Liver (tissue), 9 donors: ENCODE data around the gene KIAA0825. TPM values are rescaled to one million over a fixed set of nuclear protein-coding genes. Genes with fewer than 3 reads are reported as not detected.

Experiments used
- DNase-seq: peaks from one replicate; pipeline ENCODE4 v3.0.0-alpha.2; 2017; ENCODE audit warnings: low spot score
- H3K27ac ChIP-seq, 2 donors: one replicate each; pipeline ENCODE4 v1.7.0; 2013; ENCODE audit warnings: inconsistent platforms in 2 of 2, low read length in 2 of 2, control low read depth in 1 of 2, low read depth in 1 of 2, mild to moderate bottlenecking in 1 of 2
- H3K27me3 ChIP-seq, 4 donors: one replicate each; pipeline versions ENCODE4 v1.6.1 to v1.7.0; 2013; ENCODE audit warnings: low read length in 3 of 4, inconsistent platforms in 1 of 4, mild to moderate bottlenecking in 1 of 4, moderate library complexity in 1 of 4; ENCODE audit not compliant: control insufficient read depth in 4 of 4, insufficient read depth in 4 of 4
- H3K36me3 ChIP-seq, 4 donors: one replicate each; pipeline versions ENCODE4 v1.6.1 to v1.7.0; 2013; ENCODE audit warnings: low read length in 3 of 4, mild to moderate bottlenecking in 3 of 4, low read depth in 1 of 4, moderate library complexity in 1 of 4; ENCODE audit not compliant: control insufficient read depth in 4 of 4, insufficient read depth in 3 of 4
- H3K4me1 ChIP-seq, 4 donors: one replicate each; pipeline versions ENCODE4 v1.6.1 to v1.7.0; 2013; ENCODE audit warnings: low read length in 3 of 4, mild to moderate bottlenecking in 3 of 4, moderate library complexity in 1 of 4; ENCODE audit not compliant: control insufficient read depth in 4 of 4, insufficient read depth in 4 of 4
- H3K4me3 ChIP-seq, 3 donors: one replicate each; pipeline versions ENCODE4 v1.6.1 to v1.7.0; 2013; ENCODE audit warnings: low read length in 3 of 3, control low read depth in 1 of 3, low read depth in 1 of 3, mild to moderate bottlenecking in 1 of 3
- H3K9ac ChIP-seq, 2 donors: one replicate each; pipeline ENCODE4 v1.7.0; 2013; ENCODE audit warnings: low read length in 2 of 2, mild to moderate bottlenecking in 2 of 2, moderate library complexity in 2 of 2, control low read depth in 1 of 2, low read depth in 1 of 2
- H3K9me3 ChIP-seq, 4 donors: one replicate each; pipeline versions ENCODE4 v1.6.1 to v1.7.0; 2013; ENCODE audit warnings: low read length in 3 of 4; ENCODE audit not compliant: control insufficient read depth in 4 of 4
- EGR1 ChIP-seq, 2 donors: IDR thresholded peaks; 2 replicates each; pipeline ENCODE4 v1.6.1; 2016 to 2018; ENCODE audit warnings: antibody characterized with exemption in 2 of 2, low read depth in 2 of 2
- FOXA1 ChIP-seq: IDR thresholded peaks from 2 replicates; pipeline ENCODE4 v1.6.1; 2016; ENCODE audit warnings: antibody characterized with exemption
- FOXA2 ChIP-seq: IDR thresholded peaks from 2 replicates; pipeline ENCODE4 v1.6.1; 2016; ENCODE audit warnings: antibody characterized with exemption
- GABPA ChIP-seq, 2 donors: IDR thresholded peaks in 1 of 2; conservative IDR thresholded peaks in 1 of 2; 2 replicates each; pipeline ENCODE4 v1.6.1; 2016; ENCODE audit warnings: antibody characterized with exemption in 2 of 2, mild to moderate bottlenecking in 1 of 2, moderate library complexity in 1 of 2
- HNF4A ChIP-seq, 2 donors: conservative IDR thresholded peaks; 2 replicates each; pipeline ENCODE4 v1.6.1; 2016; ENCODE audit warnings: antibody characterized with exemption in 2 of 2, mild to moderate bottlenecking in 2 of 2
- HNF4G ChIP-seq: IDR thresholded peaks from 2 replicates; pipeline ENCODE4 v1.6.1; 2016; ENCODE audit warnings: antibody characterized with exemption
- JUND ChIP-seq, 2 donors: IDR thresholded peaks; 2 replicates each; pipeline ENCODE4 v1.6.1; 2016; ENCODE audit warnings: antibody characterized with exemption in 2 of 2
- MAX ChIP-seq: IDR thresholded peaks from 2 replicates; pipeline ENCODE4 v1.6.1; 2016; ENCODE audit warnings: antibody characterized with exemption
- NR2F2 ChIP-seq: IDR thresholded peaks from 2 replicates; pipeline ENCODE4 v1.6.1; 2016; ENCODE audit warnings: antibody characterized with exemption
- RAD21 ChIP-seq, 2 donors: IDR thresholded peaks; 2 replicates each; pipeline ENCODE4 v1.6.1; 2016; ENCODE audit warnings: antibody characterized with exemption in 2 of 2, mild to moderate bottlenecking in 2 of 2
- REST ChIP-seq: IDR thresholded peaks from 2 replicates; pipeline ENCODE4 v1.6.1; 2016; ENCODE audit warnings: antibody characterized with exemption, mild to moderate bottlenecking
- RXRA ChIP-seq, 2 donors: IDR thresholded peaks; 2 replicates each; pipeline ENCODE4 v1.6.1; 2017 to 2018; ENCODE audit warnings: antibody characterized with exemption in 2 of 2, mild to moderate bottlenecking in 1 of 2
- SP1 ChIP-seq: IDR thresholded peaks from 2 replicates; pipeline ENCODE4 v1.6.1; 2018; ENCODE audit warnings: antibody characterized with exemption, mild to moderate bottlenecking
- TAF1 ChIP-seq: conservative IDR thresholded peaks from 2 replicates; pipeline ENCODE4 v1.6.1; 2016; ENCODE audit warnings: antibody characterized with exemption, mild to moderate bottlenecking
- YY1 ChIP-seq: IDR thresholded peaks from 2 replicates; pipeline ENCODE4 v1.6.1; 2016; ENCODE audit warnings: antibody characterized with exemption, mild to moderate bottlenecking
- ZBTB33 ChIP-seq: IDR thresholded peaks from 2 replicates; pipeline ENCODE4 v1.6.1; 2016; ENCODE audit warnings: antibody characterized with exemption
- WGBS: extraction: QIAGEN DNeasy Blood & Tissue Kit; methylation state at CpG from one replicate; pipeline ENCODE4 v1.1.7; 2013; 5-methylcytosine and 5-hydroxymethylcytosine counted together
- polyA plus RNA-seq, 2 donors: library from polyadenylated mRNA; stranded (reverse) in 1 of 2; unstranded in 1 of 2; fragments of 200-250 nt in 1 of 2; fragments of >200 nt in 1 of 2; fragmentation: Nextera tagmentation in 1 of 2; extraction: Ambion mirVana in 1 of 2; gene quantifications; one replicate each; pipeline versions ENCODE4 v1.2.1 to v1.2.3, GENCODE V29; 2013 to 2015
- total RNA-seq, 2 donors: library from RNA; depleted of rRNA; stranded (reverse); fragments of >200 nt; gene quantifications; one replicate each; pipeline ENCODE4 v1.2.3, GENCODE V29; 2014
- TF ChIP-seq, protein P1 (sequence below): fragments of 150-350 bp; IDR thresholded peaks from 2 replicates; pipeline ENCODE4 v1.5.1; 2017; ENCODE audit warnings: improper control_type of control experiment, low read depth, low read length; ENCODE audit not compliant: missing input control
- TF ChIP-seq, protein P2 (sequence below): IDR thresholded peaks from 2 replicates; pipeline ENCODE4 v1.6.1; 2016; ENCODE audit warnings: antibody characterized with exemption
- donor health status: healthy.
- donor health status: healthy.
- donor health status: healthy.
- donor health status: healthy.
- donor health status: healthy.

KIAA0825 gene
- total and polyA plus RNA-seq, 4 donors: 0.25 to 3.2 (median 1.2) TPM

- no peak overlapping the region for H3K27ac ChIP-seq
These were observed 209.0 kb downstream of the KIAA0825 start for GRCh38 chr5:94409440-94409839.

GRCh38 chr5:94407023-94407422, 211.4 kb downstream of the KIAA0825 start:
- 92% methylated on average over 4 of the region's 4 CpGs for WGBS
- TF ChIP-seq EGR1 (IDR thresholded peaks at IDR 0.05; ENCODE audit: low read depth in 2 of 2) (no peak), FOXA1 (no peak), JUND (IDR thresholded peaks at IDR 0.05) (no peak), HNF4G (no peak), TAF1 (no peak), RAD21 (IDR thresholded peaks at IDR 0.05) (no peak), HNF4A (conservative IDR thresholded peaks at IDR 0.05) (no peak), ZBTB33 (no peak), FOXA2 (no peak)
- TF ChIP-seq, protein P1, sequence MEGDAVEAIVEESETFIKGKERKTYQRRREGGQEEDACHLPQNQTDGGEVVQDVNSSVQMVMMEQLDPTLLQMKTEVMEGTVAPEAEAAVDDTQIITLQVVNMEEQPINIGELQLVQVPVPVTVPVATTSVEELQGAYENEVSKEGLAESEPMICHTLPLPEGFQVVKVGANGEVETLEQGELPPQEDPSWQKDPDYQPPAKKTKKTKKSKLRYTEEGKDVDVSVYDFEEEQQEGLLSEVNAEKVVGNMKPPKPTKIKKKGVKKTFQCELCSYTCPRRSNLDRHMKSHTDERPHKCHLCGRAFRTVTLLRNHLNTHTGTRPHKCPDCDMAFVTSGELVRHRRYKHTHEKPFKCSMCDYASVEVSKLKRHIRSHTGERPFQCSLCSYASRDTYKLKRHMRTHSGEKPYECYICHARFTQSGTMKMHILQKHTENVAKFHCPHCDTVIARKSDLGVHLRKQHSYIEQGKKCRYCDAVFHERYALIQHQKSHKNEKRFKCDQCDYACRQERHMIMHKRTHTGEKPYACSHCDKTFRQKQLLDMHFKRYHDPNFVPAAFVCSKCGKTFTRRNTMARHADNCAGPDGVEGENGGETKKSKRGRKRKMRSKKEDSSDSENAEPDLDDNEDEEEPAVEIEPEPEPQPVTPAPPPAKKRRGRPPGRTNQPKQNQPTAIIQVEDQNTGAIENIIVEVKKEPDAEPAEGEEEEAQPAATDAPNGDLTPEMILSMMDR: no peak
- H3K27me3 ChIP-seq: no peaks in the 10 kb centered on the region
- DNase-seq: no peak
- H3K36me3 ChIP-seq: no peaks in the 10 kb centered on the region
- no peak overlapping the region for H3K4me3 ChIP-seq
- H3K9ac ChIP-seq: no peak overlapping the region
- H3K4me1 ChIP-seq: no peaks in the 10 kb centered on the region
- H3K27ac ChIP-seq: no peak overlapping the region
- H3K9me3 ChIP-seq: no peaks in the 10 kb centered on the region

More at GRCh38 chr5:94409440-94409839, 209.0 kb downstream of the KIAA0825 start:
- Histone ChIP-seq H3K9me3 (no peaks in the 10 kb centered on the region), H3K27me3 (no peaks in the 10 kb centered on the region), H3K9ac (no peak overlapping the region), H3K36me3 (no peaks in the 10 kb centered on the region), H3K4me1 (no peaks in the 10 kb centered on the region), H3K4me3 (no peak overlapping the region)
- WGBS: 95% methylated on average over 1 of the region's 1 CpG
- DNase-seq: no peak
- no peak for TF ChIP-seq JUND (IDR thresholded peaks at IDR 0.05)
- TF ChIP-seq HNF4A (conservative IDR thresholded peaks at IDR 0.05): peak in 1 of 2 donors; percentile 20

DNA sequence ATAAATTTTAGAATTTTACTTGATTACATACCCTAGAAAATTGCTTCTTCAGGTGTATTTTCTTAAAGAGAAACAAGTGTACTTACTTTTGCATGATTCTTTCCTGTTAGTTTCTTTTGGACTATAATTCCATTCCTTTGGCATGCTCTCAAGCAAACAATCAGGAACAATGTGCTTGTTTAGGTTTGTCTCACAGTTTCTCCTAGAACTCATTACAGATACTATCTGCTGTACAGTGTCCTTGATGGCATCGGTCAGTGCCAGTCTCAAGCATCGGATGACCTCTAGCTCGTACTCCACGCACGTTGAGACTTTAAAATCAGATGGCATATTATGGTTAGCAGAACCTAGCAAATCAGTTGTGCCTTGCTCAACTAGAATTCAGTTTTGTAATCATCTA, 214.9 kb downstream of the KIAA0825 start:
- no peak overlapping the region for H3K27ac ChIP-seq
- no peaks in the 10 kb centered on the region for H3K4me1 ChIP-seq
- no peak for TF ChIP-seq TAF1
- no peak for TF ChIP-seq RAD21 (IDR thresholded peaks at IDR 0.05)
- no peak for TF ChIP-seq FOXA1
- TF ChIP-seq HNF4A (conservative IDR thresholded peaks at IDR 0.05): no peak
- no peak for TF ChIP-seq MAX
- TF ChIP-seq, protein P2, sequence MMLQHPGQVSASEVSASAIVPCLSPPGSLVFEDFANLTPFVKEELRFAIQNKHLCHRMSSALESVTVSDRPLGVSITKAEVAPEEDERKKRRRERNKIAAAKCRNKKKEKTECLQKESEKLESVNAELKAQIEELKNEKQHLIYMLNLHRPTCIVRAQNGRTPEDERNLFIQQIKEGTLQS: no peak
- no peak for TF ChIP-seq JUND (IDR thresholded peaks at IDR 0.05)
- no peak for TF ChIP-seq GABPA (IDR thresholded peaks at IDR 0.05 in 1 of 2, conservative IDR thresholded peaks at IDR 0.05 in 1 of 2)
- TF ChIP-seq REST: no peak
- no peak for TF ChIP-seq ZBTB33
- TF ChIP-seq FOXA2: no peak
- no peak for TF ChIP-seq NR2F2
- no peak for TF ChIP-seq RXRA (IDR thresholded peaks at IDR 0.05)
- TF ChIP-seq EGR1 (IDR thresholded peaks at IDR 0.05; ENCODE audit: low read depth in 2 of 2): no peak
- TF ChIP-seq YY1: no peak
- no peak for TF ChIP-seq SP1
- no peak for TF ChIP-seq HNF4G
- no peak overlapping the region for H3K4me3 ChIP-seq
- H3K9ac ChIP-seq: no peak overlapping the region
- no peaks in the 10 kb centered on the region for H3K9me3 ChIP-seq
- WGBS: 81% methylated on average over 5 of the region's 5 CpGs
- no peaks in the 10 kb centered on the region for H3K36me3 ChIP-seq
- DNase-seq: no peak
- H3K27me3 ChIP-seq: no peaks in the 10 kb centered on the region
